HG02623 (cell line): ENCODE results near the gene UBE2F.
"Not testable (repeated sequence)": the region's sequence is repeated elsewhere in the genome, so short reads cannot be mapped to it uniquely, and the experiment has no call there.

ENCODE experiments used
- ATAC-seq: cut with Tn5 transposase; IDR thresholded peaks from one replicate; pipeline ENCODE4 v1.9.1; 2021; ENCODE audit warnings: moderate library complexity; ENCODE audit not compliant: unreplicated experiment

The UBE2F gene

DNA sequence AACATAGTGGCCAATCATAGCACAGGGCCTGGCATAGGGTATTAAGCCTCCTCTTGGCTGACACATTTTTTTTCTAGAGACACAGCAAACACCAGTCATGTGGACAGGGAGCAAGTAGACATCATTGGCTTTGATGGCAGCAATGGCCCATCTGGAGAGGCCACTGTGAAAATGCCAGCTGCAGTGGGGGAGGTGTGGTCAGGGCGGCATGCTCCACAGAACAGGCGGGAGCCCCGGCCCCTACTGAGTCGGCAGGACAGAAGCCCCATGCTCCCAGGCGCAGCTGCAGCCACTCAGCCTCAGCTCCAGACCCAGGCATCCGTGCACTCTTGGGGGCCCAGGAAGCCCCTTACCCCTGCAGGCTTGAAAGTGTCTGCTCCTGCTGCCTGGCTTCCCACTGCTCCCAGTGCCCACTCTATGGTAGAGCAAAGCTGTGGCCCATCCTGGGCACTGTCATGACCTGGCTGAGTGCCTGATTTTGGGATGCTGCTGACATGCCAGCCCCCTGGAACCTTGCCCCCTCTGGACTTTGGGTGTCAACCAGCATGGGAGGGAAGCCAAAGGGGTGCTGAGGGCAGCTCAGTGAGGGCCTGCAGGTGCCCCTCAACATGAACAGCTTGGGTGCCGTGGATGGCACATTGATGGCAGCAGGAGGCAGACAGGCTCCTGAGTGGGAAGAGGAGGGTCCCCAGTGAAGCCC lies 23.3 kb upstream of the UBE2F start:
- ATAC-seq = no peak

DNA sequence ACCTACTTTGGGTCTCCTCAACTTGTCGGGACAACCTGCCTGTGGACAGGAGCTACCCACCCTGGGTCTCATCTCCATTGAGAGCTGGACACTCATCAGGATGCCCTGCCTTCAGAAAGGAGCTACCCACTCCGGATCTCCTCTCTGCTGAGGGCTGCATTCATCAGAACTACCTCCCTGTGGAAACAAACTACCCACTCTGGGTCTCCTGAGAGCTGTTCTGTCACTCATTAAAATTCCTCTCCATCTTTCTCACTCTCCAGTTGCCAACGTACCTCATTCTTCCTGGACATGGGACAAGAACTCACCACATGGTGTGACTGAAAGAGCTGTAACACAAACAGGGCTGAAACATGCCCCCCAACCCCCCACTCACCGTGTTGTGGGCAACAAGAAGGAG lies 22.5 kb upstream of the UBE2F start:
- ATAC-seq = no peak

DNA sequence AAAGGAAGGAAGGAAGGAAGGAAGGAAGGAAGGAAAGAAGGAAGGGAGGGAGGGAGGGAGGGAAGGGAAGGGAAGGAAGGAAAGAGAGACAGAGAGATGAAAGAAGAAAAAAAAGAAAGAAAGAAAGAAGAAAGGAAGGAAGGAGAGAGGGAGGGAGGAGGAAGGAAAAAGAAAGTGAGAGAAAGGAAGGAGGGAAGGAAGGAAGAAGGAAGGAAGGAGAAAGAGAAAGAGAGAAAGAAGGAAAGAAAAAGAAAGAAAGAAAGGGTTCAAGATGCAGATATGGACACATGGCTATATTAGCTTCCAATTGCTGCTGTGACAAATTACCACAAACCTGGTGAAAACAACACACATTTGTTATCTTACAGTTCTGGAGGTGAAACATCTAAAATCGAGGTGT lies 20.4 kb upstream of the UBE2F start:
- ATAC-seq = no peak

DNA sequence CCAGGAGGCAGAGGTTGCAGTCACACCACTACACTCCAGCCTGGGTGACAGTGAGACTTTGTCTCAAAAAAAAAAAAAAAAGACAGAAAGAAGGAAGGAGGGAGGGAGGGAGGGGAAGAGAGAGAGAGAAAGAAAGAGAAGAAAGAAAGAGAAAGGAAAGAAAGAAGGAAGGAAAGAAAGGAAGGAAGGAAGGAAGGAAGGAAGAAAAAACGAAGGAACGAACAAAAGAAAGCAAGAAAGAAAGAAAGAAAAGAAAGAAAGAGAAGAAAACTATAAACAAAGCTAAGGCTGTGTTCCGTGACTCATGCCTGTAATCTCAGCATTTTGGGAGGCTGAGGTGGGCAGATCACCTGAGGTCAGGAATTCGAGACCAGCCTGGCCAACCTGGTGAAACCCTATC lies 15.5 kb upstream of the UBE2F start:
- not testable (repeated sequence) for ATAC-seq

DNA sequence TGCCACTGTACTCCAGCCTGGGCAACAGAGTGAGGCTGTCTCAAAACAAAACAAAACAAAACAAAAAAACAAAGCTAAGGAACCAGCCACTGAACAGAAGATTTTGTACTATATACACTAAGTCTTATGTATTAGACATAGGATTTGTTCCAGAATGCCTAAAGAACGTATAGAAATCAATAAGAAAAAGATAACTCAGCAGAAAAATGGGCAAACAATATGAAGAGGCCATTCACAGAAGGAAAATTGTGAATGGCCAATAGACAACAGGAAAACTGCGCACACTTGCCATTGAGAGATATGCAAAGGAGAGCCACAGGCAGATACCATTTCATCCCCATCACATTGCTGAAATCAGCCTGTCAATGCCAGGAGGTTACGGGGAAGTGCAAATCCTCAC lies 14.9 kb upstream of the UBE2F start:
- no peak for ATAC-seq

DNA sequence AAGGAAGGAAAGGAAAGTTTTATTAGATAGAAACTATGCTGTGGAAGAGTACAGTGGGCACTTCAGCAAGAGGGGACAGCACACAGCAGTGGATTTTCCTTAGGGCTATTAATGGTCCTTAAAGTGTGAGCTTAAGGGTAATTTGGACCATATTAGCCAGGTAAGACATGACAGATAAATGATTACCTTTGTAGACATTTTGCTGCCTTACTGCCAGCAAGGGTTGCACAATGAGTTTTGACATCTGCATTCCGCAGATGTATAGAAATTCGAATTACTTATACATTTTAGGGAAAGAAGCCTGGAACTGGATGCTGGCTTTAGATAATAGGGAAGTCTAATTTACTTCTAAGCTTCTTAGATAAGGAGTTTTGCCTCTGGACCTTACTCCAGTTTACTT lies 14.0 kb upstream of the UBE2F start:
- no peak for ATAC-seq

DNA sequence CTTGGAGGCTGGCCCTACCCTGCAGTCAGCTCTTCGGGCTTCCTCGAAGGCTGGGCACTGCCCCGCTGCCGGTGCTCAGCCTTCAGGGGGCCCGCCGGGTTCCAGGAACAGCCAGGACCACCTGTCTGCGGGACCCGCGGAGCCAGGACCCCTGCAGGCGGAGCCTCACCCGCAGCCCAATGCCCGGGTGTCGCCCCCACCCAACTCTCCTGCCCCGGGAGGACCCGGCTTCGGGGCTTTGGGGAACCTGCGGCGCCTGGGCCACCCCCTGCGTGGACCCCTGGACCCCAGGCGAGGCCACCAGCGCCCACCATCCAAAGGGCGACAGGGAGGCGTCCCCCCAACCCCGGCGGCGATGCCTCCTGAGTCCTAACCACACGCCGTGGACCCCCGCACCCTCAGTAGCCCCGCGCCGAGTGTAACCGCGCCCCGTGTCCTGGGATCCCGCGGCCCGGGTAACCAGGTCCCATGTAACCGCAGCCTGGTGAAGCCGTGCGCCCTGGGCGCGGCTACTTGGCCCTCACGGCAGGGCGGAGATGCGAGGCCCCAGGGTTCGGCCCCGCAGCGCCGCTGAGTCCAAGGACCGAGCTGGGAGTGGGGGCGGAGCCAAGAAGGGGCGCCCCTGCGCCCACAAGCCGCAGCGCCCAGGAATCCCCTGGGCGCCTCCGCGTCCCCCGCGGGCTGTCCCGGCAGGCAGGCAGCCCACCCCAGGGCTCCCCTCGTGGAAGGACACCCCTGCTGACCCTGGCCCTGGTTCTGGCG lies 11.0 kb upstream of the UBE2F start:
- no peak for ATAC-seq

DNA sequence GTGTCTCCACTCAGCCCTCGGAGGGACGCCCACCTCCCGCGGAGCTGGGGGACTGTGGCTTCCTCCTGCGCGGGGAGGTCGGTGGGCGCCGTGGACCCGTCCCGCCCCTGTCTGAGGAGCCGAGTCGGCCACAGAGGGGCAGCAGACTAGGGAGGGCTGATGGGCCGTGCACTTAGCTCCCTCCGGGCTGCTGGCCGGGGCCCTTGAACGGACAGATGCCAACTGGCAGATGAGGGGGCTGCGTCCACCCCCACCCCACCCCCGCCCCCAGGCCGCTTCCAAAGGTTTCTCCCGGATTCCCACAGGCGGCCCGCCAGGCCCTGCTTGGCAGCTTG lies 10.4 kb upstream of the UBE2F start:
- ATAC-seq = no peak

DNA sequence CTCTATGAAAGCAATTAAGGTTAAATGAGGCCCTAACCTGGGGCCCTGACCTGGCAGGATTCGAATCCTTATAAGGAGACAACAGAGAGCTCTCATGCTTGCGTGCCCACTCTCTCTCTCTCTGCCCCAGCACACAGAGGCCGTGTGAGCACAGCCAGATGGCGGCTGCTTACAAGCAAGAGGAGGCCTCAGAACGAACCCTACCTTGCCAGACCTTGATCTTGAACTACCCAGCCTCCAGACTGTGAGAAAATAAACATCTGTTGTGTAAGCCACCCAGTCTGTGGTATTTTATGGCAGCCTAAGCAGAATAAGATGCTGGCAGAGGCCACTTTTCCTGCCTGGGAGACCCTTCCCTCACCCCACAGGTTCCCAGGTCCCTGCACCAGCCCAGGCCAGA lies 5.2 kb upstream of the UBE2F start:
- ATAC-seq = no peak

DNA sequence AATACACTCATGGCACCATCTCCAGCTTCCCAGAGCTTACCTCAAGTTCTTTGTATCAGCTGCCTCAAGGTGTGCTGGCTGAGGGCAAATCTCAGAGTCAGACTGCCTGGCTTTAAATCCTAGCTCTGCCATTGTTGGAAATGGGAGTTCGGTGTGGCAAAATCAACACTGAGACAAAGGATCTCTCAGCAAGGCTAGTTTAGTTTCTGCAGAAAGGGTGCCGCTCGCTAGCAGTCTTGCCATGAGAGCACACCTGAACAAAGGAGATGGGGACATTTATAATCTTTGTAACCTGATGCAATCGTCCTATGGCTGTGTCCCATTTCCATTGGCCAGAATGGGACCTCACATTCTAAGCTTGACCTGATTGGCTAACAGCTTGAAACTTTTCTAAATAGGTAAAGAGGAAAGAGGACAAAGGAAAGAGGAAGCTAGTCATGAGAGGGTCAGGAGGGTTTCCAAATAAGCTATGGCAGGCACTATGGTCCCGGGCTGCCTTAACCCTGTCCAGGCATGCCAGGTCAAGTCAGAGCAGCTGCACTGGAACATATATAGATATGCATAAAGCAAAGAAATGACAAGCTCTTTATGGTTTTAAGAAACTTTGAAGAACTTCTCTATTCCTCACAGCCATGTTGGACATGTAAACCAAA lies 4.3 kb upstream of the UBE2F start:
- ATAC-seq = no peak

DNA sequence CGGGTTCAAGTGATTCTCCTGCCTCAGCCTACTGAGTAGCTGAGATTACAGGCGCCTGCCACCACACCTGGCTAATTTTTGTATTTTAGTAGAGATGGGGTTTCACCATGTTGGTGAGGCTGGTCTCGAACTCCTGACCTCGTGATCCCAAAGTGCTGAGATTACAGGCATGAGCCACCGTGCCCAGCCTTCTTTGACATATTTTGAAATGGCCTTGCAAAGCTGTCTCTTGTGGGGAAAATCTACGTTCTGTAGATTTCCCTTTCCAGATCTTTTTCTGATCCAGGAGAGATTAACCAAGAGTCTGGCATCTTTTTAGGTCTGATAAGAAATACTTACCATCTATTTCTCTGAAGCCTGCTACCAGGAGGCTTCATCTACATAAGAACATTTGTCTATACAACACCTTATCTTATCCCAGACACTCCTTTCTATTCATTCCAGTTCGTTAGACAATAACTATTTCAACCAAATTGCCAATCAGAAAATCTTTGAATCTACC lies 3.3 kb upstream of the UBE2F start:
- ATAC-seq = not testable (repeated sequence)

DNA sequence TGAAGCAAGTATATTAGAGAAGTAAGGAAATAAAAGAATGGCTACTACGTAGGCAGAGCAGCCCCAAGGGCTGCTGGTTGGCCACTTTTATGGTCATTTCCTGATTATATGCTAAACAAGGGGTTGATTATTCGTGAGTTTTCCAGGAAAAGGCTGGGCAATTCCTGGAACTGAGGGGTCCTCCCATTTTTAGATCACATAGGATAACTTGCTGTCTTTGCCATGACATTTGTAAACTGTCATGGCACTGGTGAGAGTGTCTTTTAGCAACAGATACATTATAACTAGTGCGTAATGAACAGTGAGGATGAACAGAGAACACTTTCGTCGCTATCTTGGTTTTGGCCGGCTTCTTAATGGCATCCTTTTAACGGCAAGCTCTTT lies 2.6 kb upstream of the UBE2F start:
- no peak for ATAC-seq

DNA sequence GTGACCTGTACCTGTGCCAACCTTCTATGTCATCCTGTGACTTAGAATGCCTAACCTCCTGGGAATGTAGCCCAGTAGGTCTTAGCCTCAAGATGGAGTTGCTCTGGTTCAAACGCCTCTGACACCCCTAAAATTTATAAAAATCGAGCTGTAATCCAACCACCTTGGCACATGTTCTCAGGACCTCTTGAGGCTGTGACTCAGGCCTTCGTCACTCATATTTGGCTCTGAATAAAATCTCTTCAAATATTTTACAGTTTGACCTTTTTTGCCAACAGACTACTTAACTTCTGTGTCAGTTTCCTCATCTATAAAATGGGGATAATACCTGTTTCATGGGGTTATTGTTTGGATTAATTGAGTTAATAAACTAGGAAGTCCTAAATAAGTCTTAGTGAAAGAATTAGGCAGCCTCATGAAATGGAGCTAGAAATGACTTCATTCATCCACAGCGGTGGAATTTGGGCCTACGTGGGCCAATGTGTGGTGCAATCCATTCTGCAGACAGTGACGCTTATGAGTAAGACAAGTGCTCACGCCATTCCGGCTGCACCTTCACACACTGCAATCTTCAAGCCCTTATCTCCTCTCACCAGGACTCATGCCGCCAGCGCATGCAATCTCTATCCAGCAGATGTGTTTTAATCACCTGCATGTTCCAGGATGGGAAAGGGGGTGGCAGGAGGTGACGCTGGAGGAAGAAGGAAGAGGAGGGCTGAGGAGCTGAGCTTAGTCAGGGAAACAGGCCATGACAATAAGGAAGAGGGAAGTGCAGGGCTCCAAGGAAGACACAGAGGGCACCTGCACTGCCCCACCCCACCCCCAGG lies 2.0 kb upstream of the UBE2F start:
- ATAC-seq = no peak

DNA sequence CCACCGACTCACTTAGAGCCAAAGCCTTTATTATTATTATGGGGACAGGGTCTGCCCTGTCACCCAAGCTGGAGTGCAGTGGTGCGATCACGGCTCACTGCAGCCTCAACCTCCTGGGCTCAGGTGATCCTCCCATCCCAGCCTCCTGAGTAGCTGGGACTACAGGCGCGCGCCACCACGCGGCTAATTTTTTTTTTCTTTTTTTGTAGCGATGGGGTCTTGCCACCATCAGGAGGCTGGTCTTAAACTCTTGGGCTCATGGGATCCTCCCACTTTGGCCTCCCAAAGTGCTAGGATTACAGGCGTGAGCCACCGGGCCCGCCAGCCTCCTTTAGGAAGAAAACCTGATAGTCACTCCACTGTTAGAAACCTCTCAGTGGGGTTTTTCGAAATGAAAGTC lies 970 bp upstream of the UBE2F start:
- not testable (repeated sequence) for ATAC-seq

DNA sequence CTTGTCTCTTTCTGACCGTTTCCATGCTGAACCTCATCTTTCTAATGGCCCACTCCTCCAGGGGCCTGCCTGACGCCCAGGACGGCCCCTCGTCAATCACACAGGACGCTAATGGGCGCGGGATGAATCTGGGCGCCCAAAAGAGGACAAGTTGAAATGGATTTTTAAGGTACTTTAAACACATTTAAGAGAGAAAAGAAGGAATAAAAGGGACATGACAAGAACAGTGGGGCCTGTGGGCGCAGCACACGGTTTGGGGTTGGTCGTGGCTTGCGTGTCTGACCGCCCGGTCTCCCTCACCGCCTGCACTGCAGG lies 607 bp upstream of the UBE2F start:
- no peak for ATAC-seq

DNA sequence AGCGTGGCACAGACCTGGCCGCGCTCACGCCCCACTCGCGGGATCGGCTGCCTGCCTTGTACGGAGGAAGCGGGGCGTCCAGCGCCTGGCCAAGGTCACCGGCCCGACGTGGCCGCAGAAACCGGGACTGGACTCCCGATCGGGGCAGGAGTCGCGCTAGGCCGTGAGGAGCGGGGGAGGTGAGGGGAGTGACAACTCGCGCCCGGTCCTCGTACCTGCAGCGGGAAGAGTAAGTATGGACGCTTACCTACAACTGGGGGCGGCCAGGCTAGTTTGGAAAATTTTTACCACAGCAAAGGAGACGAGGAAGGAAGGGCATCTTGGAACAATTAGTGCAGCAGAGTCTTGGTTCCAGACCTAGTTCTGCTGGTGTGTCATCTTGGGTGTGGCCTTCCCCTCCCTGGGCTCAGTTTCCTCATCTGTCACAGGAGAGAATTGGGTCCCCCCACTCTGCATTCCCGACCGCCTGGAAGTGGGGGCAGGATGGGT lies 693 bp downstream of the UBE2F start:
- ATAC-seq = no peak

DNA sequence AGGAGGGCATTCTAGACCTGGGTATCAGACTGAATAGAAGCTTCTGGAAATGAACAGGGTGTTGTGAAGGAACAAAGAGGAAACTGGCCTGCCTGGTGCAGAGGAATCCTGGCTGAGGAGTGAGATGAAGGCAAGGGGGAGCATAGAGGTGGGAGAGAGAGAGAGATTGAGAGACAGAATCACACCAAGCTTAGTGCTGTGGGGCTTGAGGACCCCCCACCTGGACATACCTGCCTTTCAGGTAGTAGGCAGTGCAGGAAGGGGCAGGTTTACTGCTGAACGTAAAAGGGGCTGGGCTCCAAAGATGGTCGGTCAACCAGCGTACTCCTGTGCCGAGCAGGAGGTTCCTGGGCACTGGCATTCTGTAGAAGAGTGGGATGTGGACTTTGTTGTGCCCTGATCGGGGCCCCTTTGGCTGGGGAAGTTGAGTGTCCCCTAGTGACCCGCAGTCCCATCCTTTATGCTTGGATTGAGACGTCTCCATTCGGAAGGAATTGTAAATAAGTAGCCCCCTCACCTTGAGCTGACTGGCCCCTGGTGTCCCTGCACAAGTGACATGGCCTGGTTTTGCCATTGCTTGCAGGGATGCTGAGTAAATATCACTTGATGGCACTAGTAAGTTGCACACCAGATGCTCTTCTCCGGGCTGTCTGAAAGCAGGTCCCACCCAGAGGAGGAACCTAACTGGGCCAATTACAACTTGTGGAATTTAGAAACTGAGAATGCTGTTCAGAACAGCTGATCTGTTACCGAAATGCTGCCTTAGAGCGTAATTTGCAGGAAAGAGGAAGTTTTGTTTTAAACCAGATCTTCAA lies 1.4 kb downstream of the UBE2F start:
- ATAC-seq = peak; percentile 39

DNA sequence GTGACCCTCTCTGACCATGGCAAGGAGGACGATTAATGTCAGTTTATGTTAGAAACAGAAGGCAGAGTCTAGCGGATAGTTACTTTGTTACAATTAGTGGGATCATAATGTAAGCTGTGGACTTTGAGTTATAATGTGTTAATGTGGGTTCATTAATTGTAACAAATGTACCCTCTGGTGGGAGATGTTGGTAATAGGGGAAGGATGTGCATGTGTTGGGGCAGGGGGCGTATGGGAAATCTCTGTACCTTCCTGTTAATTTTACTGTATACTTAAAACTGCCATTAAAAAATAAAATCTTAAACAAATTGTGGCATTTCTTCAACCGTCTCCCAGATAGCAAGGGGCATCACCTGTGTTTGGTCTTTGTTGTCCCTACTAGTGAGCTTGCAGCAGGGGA lies 4.8 kb downstream of the UBE2F start:
- no peak for ATAC-seq

DNA sequence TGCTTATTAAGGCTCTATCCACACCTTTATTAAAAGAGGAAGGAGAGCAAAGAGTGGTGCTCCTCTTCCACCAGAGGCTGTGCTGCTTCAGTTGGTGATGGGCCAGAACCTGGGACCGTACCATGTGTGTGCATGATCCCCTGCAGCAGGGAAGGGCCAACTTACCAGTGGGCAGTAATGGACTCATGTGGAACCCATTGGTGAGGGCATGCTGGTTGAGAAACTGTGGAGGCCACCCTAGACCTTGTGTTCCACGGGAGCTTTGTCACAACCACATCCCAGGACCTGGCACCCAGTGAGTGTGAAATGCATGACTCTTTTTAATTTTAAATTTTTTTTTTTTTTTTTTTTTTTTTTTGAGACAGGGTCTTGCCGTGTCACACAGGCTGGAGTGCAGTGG lies 5.4 kb downstream of the UBE2F start:
- no peak for ATAC-seq

DNA sequence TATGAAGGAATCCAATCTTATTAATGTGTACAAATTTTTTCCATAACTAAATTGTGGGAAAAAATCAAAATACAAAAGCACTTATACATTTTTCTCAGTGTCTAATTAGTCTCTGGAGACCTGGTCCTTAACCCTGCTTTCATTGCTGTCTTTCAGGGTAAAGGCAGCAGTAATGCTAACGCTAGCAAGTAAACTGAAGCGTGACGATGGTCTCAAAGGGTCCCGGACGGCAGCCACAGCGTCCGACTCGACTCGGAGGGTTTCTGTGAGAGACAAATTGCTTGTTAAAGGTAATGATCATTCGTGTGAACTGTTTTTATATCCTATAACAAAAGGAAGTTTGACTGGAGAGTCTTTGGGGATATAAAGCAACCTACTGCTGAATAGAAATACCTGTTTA lies 6.1 kb downstream of the UBE2F start:
- no peak for ATAC-seq

DNA sequence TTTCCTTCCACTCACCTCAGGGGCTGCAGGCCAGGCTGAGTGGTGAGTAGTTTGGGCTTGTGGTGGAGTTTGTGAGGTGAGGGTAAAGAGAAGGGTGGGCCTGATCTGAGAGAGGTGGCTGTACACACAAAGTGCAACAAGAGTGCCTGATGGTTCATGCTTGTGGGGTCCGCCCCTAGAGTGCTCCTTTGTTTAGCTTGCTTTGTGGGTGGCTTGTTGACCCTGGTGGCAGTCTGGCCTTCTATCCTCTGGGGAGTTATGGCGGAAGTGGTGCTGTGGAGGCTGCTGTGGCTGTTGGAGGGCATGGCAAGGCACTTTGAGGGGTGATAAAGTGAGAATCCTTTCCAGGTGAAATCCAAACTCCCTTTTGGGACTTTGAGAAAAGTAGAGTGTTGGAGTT lies 10.6 kb downstream of the UBE2F start:
- no peak for ATAC-seq
